Measurements from ENCODE around the gene TLDC2.

DNA sequence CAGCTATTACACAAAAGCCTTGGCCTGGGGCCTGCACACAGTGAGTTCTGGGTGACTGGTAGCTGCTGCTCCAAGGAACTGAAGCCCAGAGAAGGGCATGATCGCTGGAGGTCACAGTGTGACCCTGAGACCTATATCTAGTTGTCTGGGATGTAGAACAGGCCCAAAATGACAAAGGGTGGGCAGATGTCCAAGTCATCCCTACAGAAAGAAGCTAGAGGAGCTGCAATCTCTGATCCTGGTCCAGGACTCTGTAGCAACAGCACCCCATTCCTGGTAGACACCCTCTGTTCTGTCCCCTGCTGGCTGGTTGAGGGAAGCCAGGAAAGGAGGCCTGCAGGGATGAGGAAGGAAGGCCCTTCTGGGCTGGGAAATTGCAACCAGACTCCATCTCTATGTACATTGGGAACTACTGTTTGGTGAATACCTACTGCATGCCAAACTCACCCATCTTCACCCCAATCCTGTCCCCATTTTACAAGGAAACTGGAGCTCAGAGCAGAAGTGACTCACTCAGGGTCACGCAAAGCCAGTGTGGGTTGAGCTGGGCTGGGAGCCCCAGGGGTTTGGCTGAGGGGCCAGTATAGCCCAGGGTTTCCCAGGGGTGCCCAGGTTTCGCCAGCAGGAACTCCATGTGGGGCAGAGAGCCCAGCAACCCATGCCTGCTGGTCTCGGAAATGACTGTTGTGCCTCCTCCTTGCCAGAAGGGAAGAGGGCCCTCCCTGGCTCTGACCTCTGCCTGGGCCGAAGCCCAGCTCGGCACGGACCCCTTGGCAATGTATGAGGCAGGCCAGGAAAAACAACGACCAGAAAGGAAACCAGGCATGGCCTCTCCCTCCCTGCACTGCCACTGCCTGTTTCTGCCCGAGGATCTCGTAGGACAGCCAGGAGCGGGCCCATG is 44.9 kb upstream of the TLDC2 start:
- peak in 1 of 2 donors; percentile 10 for TF ChIP-seq POLR2A (IDR thresholded peaks at IDR 0.05)
- TF ChIP-seq, protein P1, sequence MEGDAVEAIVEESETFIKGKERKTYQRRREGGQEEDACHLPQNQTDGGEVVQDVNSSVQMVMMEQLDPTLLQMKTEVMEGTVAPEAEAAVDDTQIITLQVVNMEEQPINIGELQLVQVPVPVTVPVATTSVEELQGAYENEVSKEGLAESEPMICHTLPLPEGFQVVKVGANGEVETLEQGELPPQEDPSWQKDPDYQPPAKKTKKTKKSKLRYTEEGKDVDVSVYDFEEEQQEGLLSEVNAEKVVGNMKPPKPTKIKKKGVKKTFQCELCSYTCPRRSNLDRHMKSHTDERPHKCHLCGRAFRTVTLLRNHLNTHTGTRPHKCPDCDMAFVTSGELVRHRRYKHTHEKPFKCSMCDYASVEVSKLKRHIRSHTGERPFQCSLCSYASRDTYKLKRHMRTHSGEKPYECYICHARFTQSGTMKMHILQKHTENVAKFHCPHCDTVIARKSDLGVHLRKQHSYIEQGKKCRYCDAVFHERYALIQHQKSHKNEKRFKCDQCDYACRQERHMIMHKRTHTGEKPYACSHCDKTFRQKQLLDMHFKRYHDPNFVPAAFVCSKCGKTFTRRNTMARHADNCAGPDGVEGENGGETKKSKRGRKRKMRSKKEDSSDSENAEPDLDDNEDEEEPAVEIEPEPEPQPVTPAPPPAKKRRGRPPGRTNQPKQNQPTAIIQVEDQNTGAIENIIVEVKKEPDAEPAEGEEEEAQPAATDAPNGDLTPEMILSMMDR (IDR thresholded peaks at IDR 0.05) = peak; percentile 15 to 69 (median 50)
